Ammon's horn (tissue), 1 donor: Measurements from ENCODE around the gene GLMP.

ENCODE experiments used
- DNase-seq: peaks from one replicate; pipeline ENCODE4 v3.0.0-alpha.2; 2016; ENCODE audit warnings: low spot score

GLMP gene

GRCh38 chr1:156285437-156285836 lies 10.0 kb downstream of the GLMP start:
- DNase-seq, result no peak

DNA sequence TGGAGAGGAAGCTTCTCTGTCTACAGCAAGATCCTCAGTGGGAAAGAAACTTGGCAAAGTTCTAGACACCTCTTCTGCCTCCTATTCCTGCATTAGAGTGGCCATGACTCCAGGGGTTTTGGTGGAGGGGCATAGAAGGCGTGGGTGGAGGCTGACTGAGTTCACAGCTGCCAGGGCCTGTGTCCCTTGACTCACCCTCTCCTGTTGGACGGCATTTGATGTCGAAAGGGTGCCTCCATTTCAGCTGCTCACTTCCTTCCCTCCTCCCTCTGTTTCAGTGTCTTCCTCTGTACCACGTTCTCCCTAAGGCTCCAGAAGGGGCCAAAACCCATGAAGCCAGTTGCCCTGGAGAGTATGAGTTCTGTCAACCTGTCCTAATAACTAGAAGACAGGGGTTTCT lies 10.7 kb downstream of the GLMP start:
- no peak for DNase-seq

GRCh38 chr1:156284112-156284511 lies 11.4 kb downstream of the GLMP start, which contains the start of gene TMEM79:
TSS of gene TMEM79 (plus strand) at chr1:156284325. CDS start at chr1:156285227, 902 bp downstream.
- DNase-seq, result no peak

GRCh38 chr1:156283521-156283920 lies 12.0 kb downstream of the GLMP start:
- DNase-seq, result no peak

GRCh38 chr1:156282479-156283222 lies 12.8 kb downstream of the GLMP start, which contains the start of gene SMG5:
TSS of gene SMG5 (minus strand) at chr1:156282825. CDS start at chr1:156282680, 145 bp downstream.
- peak; percentile 98 for DNase-seq

DNA sequence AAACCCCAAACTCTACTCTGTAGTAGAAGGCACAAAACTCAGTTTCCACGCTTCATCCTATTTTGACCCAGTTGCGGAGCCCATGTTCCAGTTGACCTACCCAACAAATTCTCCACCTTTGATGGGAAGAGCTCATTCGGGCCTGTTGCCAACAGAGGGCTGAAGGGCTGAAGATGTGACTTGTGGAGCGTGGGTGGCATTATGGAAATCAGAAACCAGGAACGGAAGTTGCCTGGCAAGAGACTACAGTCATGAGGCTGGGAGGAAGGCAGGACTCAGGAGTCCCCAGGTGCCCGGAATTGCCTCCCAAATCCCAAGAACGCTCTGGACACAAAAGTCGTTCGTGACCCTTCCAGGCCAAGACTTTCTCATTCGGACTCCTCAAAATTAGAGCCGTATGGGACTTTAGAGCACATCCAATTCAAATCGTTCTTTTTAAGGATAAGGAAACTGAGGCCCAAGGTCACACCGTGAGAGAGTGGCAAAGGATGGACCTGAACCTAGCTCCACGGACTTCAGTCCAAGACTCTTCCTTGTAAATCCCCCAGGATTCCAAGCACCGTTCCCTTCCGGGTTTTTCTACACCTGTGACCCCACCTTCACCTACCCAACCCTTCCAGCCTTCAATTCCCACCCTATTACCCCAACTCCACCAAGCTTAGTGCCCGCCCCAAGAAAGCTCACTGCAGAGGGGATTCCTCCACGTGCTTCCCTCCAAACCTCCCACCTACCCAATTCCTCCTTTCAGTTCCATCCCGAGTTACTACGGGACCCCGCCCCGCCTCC lies 13.6 kb downstream of the GLMP start:
- no peak for DNase-seq

GRCh38 chr1:156281281-156281680 lies 14.2 kb downstream of the GLMP start:
- DNase-seq, result no peak

GRCh38 chr1:156279837-156280236 lies 15.6 kb downstream of the GLMP start:
- no peak for DNase-seq

DNA sequence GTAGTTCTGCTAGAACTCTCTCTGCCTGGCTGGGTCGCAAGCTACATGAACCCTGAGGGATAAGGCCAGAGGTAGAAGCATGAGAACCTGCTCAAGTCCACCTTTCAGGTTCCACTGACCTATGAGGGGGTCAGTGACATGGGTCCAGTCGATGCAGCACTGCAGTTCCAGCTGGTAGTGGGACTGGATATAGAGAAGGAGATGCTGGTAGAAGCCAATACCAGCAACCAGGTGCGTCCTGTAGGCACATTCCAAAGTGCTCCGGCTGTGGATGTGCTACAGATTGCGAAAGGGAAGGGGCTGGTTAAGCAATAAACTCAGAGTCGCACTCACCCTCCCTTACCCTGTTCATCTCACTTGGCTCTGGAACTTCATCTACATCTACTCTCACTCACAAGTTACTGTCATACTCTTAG lies 18.5 kb downstream of the GLMP start:
- DNase-seq, result no peak

DNA sequence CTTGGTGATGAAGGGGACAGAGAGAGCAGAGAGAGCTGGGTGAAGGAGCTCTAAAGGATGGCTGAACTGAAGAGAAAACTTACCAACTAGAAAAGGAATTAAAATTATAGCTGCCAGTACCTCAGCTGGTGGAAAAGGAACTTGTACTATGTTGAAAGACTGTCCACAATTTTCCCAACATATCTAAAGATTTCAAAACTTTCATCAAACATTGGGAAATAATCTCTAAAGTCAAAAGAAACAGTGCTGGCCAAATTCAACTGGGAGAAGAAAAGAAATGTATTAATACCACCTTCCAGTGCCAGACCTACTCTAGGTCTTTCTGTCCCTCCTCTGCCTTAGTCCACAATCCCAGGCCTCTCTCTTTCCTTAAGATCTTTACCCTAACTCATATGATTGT lies 18.9 kb downstream of the GLMP start:
- no peak for DNase-seq

DNA sequence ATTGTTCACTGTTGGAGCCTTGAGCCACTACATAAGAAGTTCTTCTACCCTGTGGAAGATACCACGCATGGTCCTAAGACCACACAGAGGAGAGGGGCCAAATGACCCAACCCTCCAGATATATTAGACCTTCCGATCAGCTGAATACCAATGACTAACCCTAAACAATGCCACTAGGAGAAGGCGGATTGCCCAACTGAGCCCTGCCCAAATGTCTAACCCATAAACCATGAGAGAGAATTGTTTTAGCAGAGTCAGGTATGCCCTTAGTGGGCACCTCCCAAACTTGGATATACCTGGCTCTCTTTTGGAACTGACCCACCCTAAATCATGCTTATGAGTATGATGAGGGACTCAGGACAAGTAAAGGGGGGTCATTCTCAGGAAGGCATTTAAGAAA lies 25.2 kb downstream of the GLMP start:
- DNase-seq, result no peak

- DNase-seq, result no peak
These were observed 27.1 kb downstream of the GLMP start for GRCh38 chr1:156268336-156268735.

DNA sequence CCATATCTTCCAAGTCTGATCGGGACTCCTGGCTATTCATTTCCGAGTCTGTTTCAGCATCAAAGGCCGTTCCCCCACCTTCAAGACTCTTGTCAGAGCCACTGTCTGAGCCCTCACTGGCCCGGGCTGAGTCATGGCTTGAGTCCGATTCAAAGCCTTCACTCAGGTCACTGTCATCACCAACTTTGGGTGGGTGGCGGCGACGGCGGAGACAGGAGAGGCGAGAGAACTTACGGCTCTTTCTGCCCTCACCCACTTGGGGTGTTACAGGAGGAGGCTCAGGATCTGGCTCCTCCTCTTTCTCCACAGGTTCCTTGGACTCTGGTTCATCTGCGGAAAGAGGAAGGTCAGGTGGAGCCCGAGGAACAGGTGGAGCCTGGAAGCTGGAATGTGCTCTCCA lies 29.4 kb downstream of the GLMP start:
- no peak for DNase-seq

GRCh38 chr1:156263288-156263655 lies 32.2 kb downstream of the GLMP start:
- DNase-seq, result no peak

DNA sequence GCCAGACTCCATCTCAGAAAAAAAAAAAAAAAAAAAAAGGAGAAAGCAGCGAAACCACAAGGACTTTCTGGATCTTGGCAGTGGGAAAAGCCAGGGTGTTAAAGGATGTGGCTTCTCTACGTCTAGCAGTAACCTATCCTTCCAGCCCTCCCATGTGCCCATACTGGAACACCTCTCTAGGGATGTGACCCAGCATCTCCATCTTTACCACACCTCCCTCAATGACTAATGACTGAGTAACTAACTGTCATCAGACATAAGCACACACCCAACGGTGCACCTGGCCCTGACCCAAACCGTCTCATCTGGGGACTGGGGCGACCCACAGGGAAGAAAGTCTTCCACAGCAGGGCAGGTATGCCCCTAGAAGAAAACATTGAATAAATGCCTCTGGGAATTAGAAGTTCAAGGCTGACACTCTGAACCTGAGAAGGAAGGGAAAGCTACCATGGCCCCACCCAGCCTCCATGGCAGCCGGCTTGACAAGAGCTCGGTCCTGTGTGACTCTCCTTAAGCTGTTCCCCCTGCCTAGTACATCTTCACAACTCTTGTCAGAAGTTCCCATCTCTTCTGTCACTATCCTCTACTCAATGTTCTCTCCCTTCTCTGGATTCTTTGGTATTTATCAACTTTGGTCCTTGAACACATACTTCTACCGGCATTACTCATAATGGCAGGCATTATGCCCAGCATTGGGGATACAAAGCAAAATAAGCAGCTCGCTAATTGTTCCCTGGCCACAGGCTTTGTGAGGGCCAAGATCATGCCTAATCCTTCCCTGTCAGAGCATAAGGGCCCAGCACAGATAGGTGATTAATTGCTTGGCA lies 32.8 kb downstream of the GLMP start:
- DNase-seq, result no peak

GRCh38 chr1:156260896-156261295 lies 34.6 kb downstream of the GLMP start:
- DNase-seq, result peak; percentile 53

- DNase-seq, result peak; percentile 74
These were observed 35.7 kb downstream of the GLMP start for GRCh38 chr1:156259805-156260204.

DNA sequence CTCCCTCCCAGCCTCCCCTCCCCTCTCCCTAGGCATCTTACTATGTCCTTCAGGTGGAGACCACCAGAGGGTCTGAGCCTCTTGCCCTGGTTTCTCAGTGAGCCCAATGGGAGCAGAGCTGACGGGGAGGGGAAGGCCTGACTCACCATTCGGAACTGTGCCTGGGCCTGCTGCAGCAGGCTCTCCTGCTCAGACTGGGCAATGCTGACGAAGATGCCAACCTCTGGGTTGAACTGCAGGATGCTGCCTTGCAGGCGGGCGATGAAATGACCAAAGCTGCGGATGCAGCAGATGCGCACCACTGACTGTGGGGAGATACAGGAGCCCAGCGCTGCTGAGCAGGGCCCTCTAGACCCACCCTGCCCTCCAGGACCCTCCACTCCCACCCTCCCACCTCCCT lies 36.6 kb downstream of the GLMP start:
- no peak for DNase-seq

- DNase-seq, result no peak
These were observed 37.8 kb downstream of the GLMP start for GRCh38 chr1:156257711-156258110.

DNA sequence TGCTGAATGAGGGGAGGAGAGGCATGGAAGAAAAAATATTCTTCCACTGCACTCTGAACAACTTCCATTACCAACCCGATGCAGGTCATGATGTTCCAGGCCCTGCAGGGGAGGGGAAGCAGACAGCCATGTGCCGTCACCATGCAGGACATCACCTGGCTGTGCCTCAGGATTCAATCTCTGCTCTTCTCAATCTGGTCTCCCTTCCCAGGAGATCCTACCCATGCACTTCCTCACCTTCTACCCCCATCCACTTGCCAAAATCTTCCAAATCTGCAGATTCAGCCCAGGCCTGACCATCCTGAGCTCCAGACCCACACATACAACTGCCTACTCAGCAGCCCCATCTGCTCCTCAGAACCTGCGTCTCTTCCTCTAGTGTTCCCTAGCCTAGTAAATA lies 41.8 kb downstream of the GLMP start:
- no peak for DNase-seq

- peak; percentile 52 for DNase-seq
These were observed 44.0 kb downstream of the GLMP start for GRCh38 chr1:156251527-156251926.

DNA sequence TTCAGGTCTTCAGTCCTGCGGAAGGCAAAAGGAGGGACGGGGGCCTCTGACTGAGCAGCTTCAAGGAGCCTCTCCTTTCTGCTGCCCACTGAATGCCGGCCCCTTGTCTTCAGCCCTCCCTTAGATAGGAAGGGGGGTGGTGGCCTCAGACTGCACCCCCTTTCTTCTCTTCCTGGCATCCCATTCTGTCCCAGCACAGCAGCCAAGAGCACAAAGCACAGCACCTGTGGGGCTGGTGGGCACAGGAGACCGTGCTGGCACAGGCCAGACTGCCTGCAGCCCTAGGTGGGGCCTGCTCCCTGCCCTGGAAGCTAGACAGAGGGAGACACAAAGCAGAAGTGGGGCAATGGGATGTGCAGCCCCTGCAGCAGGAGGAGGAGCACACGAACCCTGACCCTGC lies 45.9 kb downstream of the GLMP start:
- no peak for DNase-seq

DNA sequence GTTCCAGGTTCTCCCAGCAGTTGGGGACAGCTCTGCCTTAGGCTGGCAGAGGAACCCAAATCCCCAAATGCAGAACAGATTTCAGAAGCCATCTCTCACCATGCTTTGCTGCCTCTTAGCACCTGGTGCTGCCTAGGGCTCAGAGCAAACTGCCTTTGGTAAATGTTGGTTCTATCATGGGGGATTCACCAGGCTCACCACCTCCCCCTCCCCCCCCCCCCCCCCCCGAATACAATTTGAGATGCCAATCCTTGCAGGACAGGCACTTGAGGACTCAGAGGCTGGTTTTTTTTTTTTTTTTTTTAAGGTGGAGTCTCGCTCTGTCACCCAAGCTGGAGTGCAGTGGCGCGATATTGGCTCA lies 47.2 kb downstream of the GLMP start:
- DNase-seq, result no peak
